ENCODE measurements around the gene MYL9. TPM values are rescaled to one million over a fixed set of nuclear protein-coding genes. Genes with fewer than 3 reads are reported as not detected.
A peak's percentile ranks its signal among the peaks of the same experiment; 100 is the strongest.

Gene MYL9
- polyA plus RNA-seq, 3 donors: 0.08 to 0.20 TPM; not detected in 1

DNA sequence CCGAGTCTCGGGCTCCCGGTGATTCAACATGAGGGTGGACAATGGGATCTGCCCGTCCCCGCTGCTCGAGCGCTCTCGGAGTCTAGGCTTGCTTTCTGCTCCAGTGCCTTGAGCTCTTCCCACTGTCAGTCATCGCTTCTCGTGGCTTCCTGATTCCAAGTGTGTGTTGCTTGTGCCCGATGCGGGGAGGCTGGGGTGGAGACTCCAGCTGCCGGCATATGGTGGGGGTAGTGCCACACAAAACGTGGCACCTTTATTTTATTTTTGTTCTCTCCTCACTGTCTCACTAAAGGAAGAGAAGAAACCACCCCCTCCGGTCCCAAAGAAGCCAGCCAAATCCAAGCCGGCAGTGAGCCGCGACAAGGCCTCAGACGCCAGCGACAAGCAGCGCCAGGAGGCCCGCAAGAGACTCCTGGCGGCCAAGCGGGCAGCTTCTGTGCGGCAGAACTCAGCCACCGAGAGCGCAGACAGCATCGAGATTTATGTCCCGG, 14.8 kb upstream of the MYL9 start:
- H3K9me3 ChIP-seq (replicated peaks in 1 of 2; ENCODE audit: control insufficient read depth in 1 of 2, insufficient read depth in 1 of 2, low read length in 2 of 2): no peaks in the 10 kb centered on the region
- Mint-ChIP-seq H3K4me3 (no peak overlapping the region), H3K36me3 (peaks cover 43 to 58% of the 10 kb centered on the region in 2 donors), H3K27ac (peak overlapping the region in 2 of 7 donors; percentile 26 to 47), H3K27me3 (ENCODE audit: low read depth in 3 of 3) (peaks cover 0 to 1% (median 0%) of the 10 kb centered on the region in 3 donors), H3K9me3 (no peaks in the 10 kb centered on the region), H3K4me1 (peaks cover 13% of the 10 kb centered on the region)
- H2AFZ ChIP-seq (ENCODE audit: insufficient read depth, low read depth, low read length, poor library complexity, severe bottlenecking): no peak overlapping the region
- peaks cover 10 to 12% of the 10 kb centered on the region in 2 donors for H3K4me1 ChIP-seq (ENCODE audit: control insufficient read depth in 1 of 2, insufficient read depth in 2 of 2, low read length in 2 of 2)
- no peak for DNase-seq
- no peak overlapping the region for H3K4me3 ChIP-seq (replicated peaks in 1 of 3; ENCODE audit: low read depth in 2 of 3, low read length in 3 of 3)
- 96% methylated on average over 19 of the region's 29 CpGs for WGBS (ENCODE audit: insufficient coverage)
- no peak overlapping the region for H3K27ac ChIP-seq (ENCODE audit: low read depth in 1 of 2, low read length in 2 of 2)
- no peak overlapping the region for H3K9ac ChIP-seq (ENCODE audit: insufficient read depth, low read length, poor library complexity, severe bottlenecking)
- no peak overlapping the region for H3K4me2 ChIP-seq (replicated peaks; ENCODE audit: extremely low read depth, low read length, poor library complexity, severe bottlenecking)
- H3K79me2 ChIP-seq (ENCODE audit: insufficient read depth, low read length): no peaks in the 10 kb centered on the region
- peaks cover 37 to 55% of the 10 kb centered on the region in 2 donors for H3K36me3 ChIP-seq (replicated peaks in 1 of 2; ENCODE audit: control insufficient read depth in 1 of 2, insufficient read depth in 2 of 2, low read length in 2 of 2)
- TF ChIP-seq, protein P1, sequence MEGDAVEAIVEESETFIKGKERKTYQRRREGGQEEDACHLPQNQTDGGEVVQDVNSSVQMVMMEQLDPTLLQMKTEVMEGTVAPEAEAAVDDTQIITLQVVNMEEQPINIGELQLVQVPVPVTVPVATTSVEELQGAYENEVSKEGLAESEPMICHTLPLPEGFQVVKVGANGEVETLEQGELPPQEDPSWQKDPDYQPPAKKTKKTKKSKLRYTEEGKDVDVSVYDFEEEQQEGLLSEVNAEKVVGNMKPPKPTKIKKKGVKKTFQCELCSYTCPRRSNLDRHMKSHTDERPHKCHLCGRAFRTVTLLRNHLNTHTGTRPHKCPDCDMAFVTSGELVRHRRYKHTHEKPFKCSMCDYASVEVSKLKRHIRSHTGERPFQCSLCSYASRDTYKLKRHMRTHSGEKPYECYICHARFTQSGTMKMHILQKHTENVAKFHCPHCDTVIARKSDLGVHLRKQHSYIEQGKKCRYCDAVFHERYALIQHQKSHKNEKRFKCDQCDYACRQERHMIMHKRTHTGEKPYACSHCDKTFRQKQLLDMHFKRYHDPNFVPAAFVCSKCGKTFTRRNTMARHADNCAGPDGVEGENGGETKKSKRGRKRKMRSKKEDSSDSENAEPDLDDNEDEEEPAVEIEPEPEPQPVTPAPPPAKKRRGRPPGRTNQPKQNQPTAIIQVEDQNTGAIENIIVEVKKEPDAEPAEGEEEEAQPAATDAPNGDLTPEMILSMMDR (IDR thresholded peaks at IDR 0.05): no peak
- H3K27me3 ChIP-seq (ENCODE audit: control insufficient read depth in 2 of 2, insufficient read depth in 2 of 2, low read length in 2 of 2): no peaks in the 10 kb centered on the region
- intact Hi-C loops (cut with micrococcal nuclease): no loop called here
- H4K20me1 ChIP-seq (ENCODE audit: insufficient read depth, low read length): no peaks in the 10 kb centered on the region

- no peak overlapping the region for H3K9ac ChIP-seq (ENCODE audit: insufficient read depth, low read length, poor library complexity, severe bottlenecking)
- H3K36me3 ChIP-seq (replicated peaks in 1 of 2; ENCODE audit: control insufficient read depth in 1 of 2, insufficient read depth in 2 of 2, low read length in 2 of 2): peaks cover 33 to 48% of the 10 kb centered on the region in 2 donors
- peaks cover 36 to 49% of the 10 kb centered on the region in 2 donors for H3K36me3 Mint-ChIP-seq
- H3K4me1 Mint-ChIP-seq: peaks cover 13% of the 10 kb centered on the region
- no peak overlapping the region for H3K4me3 ChIP-seq (replicated peaks in 1 of 3; ENCODE audit: low read depth in 2 of 3, low read length in 3 of 3)
- DNase-seq: no peak
- H3K27ac Mint-ChIP-seq: peak overlapping the region in 2 of 7 donors; percentile 6 to 57
- H3K9me3 ChIP-seq (replicated peaks in 1 of 2; ENCODE audit: control insufficient read depth in 1 of 2, insufficient read depth in 1 of 2, low read length in 2 of 2): no peaks in the 10 kb centered on the region
- H4K20me1 ChIP-seq (ENCODE audit: insufficient read depth, low read length): no peaks in the 10 kb centered on the region
- H3K4me3 Mint-ChIP-seq: peak overlapping the region in 1 of 2 donors; percentile 34
- no peaks in the 10 kb centered on the region for H3K27me3 ChIP-seq (ENCODE audit: control insufficient read depth in 2 of 2, insufficient read depth in 2 of 2, low read length in 2 of 2)
- H3K27ac ChIP-seq (ENCODE audit: low read depth in 1 of 2, low read length in 2 of 2): no peak overlapping the region
- H3K4me1 ChIP-seq (ENCODE audit: control insufficient read depth in 1 of 2, insufficient read depth in 2 of 2, low read length in 2 of 2): peaks cover 10 to 12% of the 10 kb centered on the region in 2 donors
- intact Hi-C loops (cut with micrococcal nuclease): no loop called here
- peaks cover 0 to 5% (median 0%) of the 10 kb centered on the region in 3 donors for H3K27me3 Mint-ChIP-seq (ENCODE audit: low read depth in 3 of 3)
- WGBS (ENCODE audit: insufficient coverage): 98% methylated on average over 9 of the region's 32 CpGs
- H3K79me2 ChIP-seq (ENCODE audit: insufficient read depth, low read length): no peaks in the 10 kb centered on the region
- H3K4me2 ChIP-seq (replicated peaks; ENCODE audit: extremely low read depth, low read length, poor library complexity, severe bottlenecking): no peak overlapping the region
- no peak overlapping the region for H2AFZ ChIP-seq (ENCODE audit: insufficient read depth, low read depth, low read length, poor library complexity, severe bottlenecking)
- H3K9me3 Mint-ChIP-seq: no peaks in the 10 kb centered on the region
- TF ChIP-seq, protein P1 (IDR thresholded peaks at IDR 0.05): no peak
These were observed 13.8 kb upstream of the MYL9 start for GRCh38 chr20:36527331-36528125.
